ENCODE results near the gene PPIL6. TPM values are rescaled to one million over a fixed set of nuclear protein-coding genes. Genes with fewer than 3 reads are reported as not detected.

PPIL6 gene
- total RNA-seq, 3 donors from 2014 or later = 0.67 to 5.5 (median 2.9) TPM

DNA sequence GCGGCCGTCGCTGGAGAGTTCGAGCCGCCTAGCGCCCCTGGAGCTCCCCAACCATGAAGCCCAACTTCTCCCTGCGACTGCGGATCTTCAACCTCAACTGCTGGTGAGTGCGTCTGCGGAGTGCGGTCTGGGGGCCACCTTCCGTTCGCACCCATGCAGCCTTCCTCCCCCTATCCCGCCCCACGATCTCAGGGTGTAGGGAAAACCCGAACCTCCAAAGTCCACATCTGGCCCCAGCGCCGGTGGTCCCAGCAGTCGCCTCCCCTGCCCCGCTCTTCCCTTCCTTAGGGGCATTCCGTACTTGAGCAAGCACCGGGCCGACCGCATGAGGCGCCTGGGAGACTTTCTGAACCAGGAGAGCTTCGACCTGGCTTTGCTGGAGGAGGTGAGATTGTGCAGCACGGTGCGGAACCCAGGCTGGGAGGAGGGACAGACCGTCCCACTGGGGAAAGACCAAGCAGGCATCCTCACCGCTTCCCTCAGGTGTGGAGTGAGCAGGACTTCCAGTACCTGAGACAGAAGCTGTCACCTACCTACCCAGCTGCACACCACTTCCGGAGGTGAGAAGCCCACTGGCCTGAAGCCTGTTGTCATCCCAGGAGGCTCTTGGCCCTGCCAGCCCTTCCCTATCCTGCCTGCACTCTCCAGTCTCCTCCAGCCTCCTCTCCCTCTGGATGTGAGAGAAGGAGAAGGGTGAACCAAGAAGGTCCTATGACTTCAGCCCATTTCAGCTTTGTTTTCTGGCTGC is 815 bp upstream of the PPIL6 start:
- H3K36me3 ChIP-seq (ENCODE audit: low read depth) = no peaks in the 10 kb centered on the region
- intact Hi-C loops (cut with DNase I, micrococcal nuclease) = no loop called here
- peak; percentile 59 for ATAC-seq
- H3K4me3 ChIP-seq = peak overlapping the region; percentile 78
- H3K9me3 ChIP-seq = no peaks in the 10 kb centered on the region
- DNase-seq = peak; percentile 66 to 81 (median 74)
- H3K4me1 ChIP-seq (ENCODE audit: low read depth) = peaks cover 15% of the 10 kb centered on the region
- TF ChIP-seq, protein P1, sequence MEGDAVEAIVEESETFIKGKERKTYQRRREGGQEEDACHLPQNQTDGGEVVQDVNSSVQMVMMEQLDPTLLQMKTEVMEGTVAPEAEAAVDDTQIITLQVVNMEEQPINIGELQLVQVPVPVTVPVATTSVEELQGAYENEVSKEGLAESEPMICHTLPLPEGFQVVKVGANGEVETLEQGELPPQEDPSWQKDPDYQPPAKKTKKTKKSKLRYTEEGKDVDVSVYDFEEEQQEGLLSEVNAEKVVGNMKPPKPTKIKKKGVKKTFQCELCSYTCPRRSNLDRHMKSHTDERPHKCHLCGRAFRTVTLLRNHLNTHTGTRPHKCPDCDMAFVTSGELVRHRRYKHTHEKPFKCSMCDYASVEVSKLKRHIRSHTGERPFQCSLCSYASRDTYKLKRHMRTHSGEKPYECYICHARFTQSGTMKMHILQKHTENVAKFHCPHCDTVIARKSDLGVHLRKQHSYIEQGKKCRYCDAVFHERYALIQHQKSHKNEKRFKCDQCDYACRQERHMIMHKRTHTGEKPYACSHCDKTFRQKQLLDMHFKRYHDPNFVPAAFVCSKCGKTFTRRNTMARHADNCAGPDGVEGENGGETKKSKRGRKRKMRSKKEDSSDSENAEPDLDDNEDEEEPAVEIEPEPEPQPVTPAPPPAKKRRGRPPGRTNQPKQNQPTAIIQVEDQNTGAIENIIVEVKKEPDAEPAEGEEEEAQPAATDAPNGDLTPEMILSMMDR (IDR thresholded peaks at IDR 0.05) = no peak

GRCh38 chr6:109436041-109436440 is 4.4 kb downstream of the PPIL6 start:
- intact Hi-C loops (cut with DNase I, micrococcal nuclease) = no loop called here
- Histone ChIP-seq H3K4me1 (ENCODE audit: low read depth) (no peaks in the 10 kb centered on the region), H3K4me3 (no peak overlapping the region), H3K36me3 (ENCODE audit: low read depth) (no peaks in the 10 kb centered on the region), H3K9me3 (no peaks in the 10 kb centered on the region)
- TF ChIP-seq, protein P1 (IDR thresholded peaks at IDR 0.05) = no peak
- DNase-seq = no peak
- ATAC-seq = no peak

DNA sequence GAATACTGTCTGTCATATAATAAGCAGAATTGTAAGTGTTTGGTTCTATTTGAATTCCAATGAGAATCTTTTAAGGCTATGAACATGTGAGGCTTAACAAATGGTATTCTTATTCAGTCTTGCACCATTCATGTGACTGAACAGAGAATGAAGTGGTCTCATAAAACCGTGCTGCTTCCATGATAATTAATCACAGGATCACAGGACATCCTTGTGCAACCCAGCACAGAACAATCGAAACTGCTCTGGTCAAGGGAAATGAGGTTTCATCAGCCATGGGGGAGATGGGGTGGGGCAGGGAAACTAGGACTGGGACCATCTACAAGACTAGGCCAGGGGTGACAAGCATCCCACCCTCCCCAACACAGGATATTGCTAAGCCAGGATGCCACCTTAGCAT is 6.0 kb downstream of the PPIL6 start:
- DNase-seq = no peak
- intact Hi-C loops (cut with DNase I, micrococcal nuclease) = no loop called here
- Histone ChIP-seq H3K9me3 (no peaks in the 10 kb centered on the region), H3K4me3 (no peak overlapping the region), H3K36me3 (ENCODE audit: low read depth) (no peaks in the 10 kb centered on the region), H3K4me1 (ENCODE audit: low read depth) (no peaks in the 10 kb centered on the region)
- ATAC-seq = no peak
- TF ChIP-seq, protein P1 (IDR thresholded peaks at IDR 0.05) = no peak

- intact Hi-C loops (cut with DNase I, micrococcal nuclease) = no loop called here
- no peaks in the 10 kb centered on the region for H3K4me1 ChIP-seq (ENCODE audit: low read depth)
- TF ChIP-seq, protein P1 (IDR thresholded peaks at IDR 0.05) = no peak
- H3K36me3 ChIP-seq (ENCODE audit: low read depth) = no peaks in the 10 kb centered on the region
- H3K4me3 ChIP-seq = no peak overlapping the region
- DNase-seq (no peak), ATAC-seq (no peak)
- no peaks in the 10 kb centered on the region for H3K9me3 ChIP-seq
Observed at GRCh38 chr6:109429496-109429895, 10.9 kb downstream of the PPIL6 start.

- ATAC-seq = peak; percentile 68
Observed at GRCh38 chr6:109428889-109429477, 11.4 kb downstream of the PPIL6 start.

More at GRCh38 chr6:109428889-109429477, 11.4 kb downstream of the PPIL6 start:
- no peaks in the 10 kb centered on the region for H3K4me1 ChIP-seq (ENCODE audit: low read depth)
- no peak overlapping the region for H3K4me3 ChIP-seq
- TF ChIP-seq, protein P1 (IDR thresholded peaks at IDR 0.05) = no peak
- no peaks in the 10 kb centered on the region for H3K9me3 ChIP-seq
- no peak for DNase-seq
- intact Hi-C loops (cut with DNase I, micrococcal nuclease) = no loop called here
- H3K36me3 ChIP-seq (ENCODE audit: low read depth) = no peaks in the 10 kb centered on the region
